ENCODE data around the gene KIF2C.
"Not testable (repeated sequence)": the region's sequence is repeated elsewhere in the genome, so short reads cannot be mapped to it uniquely, and the experiment has no call there.

The KIF2C gene

DNA sequence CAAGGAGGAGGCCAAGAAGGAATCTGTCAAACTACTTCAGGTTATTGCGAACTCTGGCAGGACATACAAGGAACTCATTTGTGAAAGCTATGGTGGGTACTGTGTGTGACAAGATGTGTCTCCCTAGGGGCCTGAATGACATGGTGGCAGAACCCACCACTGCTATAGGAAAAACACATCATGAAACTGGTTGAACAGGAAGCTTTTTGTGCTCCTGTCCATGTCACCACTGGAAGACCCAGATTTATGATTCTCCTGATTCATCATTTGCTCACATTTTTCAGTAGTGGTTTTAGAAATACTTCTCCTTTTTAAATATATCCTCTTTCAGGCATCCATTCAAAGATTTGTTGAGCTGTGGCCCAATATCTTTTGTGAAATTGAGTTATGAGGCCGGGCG lies 41.5 kb upstream of the KIF2C start:
- no peaks in the 10 kb centered on the region for H3K36me3 ChIP-seq (ENCODE audit: insufficient read depth, insufficient read length, low read length)
- H3K9me3 ChIP-seq (ENCODE audit: insufficient read depth, low read length), result no peaks in the 10 kb centered on the region
- TF ChIP-seq ZNF274 (IDR thresholded peaks at IDR 0.05; ENCODE audit: low read depth, low read length) (no peak), SUZ12 (IDR thresholded peaks at IDR 0.05; ENCODE audit: extremely low read depth, insufficient read depth, insufficient read length) (no peak), YY1 (IDR thresholded peaks at IDR 0.05; ENCODE audit: insufficient read depth, insufficient read length) (no peak)
- no peak for DNase-seq (ENCODE audit: low read depth, low spot score)
- no peak overlapping the region for H3K4me3 ChIP-seq (ENCODE audit: insufficient read length, low read depth)
- H3K9ac ChIP-seq (ENCODE audit: insufficient read length, low read depth), result no peak overlapping the region
- no peaks in the 10 kb centered on the region for H3K27me3 ChIP-seq (ENCODE audit: insufficient read depth, insufficient read length)
- H3K4me1 ChIP-seq (ENCODE audit: insufficient read depth, insufficient read length), result peaks cover 3% of the 10 kb centered on the region

DNA sequence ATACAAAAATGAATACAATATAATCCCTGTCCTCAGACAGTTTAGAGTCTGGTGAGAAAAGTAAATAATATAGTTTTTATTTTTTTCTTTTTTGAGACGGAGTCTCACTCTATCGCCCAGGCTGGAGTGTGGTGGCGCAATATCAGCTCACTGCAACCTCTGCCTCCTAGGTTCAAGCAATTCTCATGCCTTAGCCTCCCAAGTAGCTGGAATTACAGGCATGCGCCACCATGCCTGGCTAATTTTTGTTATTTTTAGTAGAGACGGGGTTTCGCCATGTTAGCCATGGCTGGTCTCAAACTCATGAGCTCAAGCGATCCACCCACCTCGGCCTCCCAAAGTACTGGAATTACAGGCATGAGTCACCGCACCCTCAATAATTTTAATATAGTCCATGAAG lies 40.3 kb upstream of the KIF2C start:
- H3K36me3 ChIP-seq (ENCODE audit: insufficient read depth, insufficient read length, low read length); H3K27me3 ChIP-seq (ENCODE audit: insufficient read depth, insufficient read length); H3K4me1 ChIP-seq (ENCODE audit: insufficient read depth, insufficient read length); DNase-seq (ENCODE audit: low read depth, low spot score); H3K9me3 ChIP-seq (ENCODE audit: insufficient read depth, low read length); H3K9ac ChIP-seq (ENCODE audit: insufficient read length, low read depth); H3K4me3 ChIP-seq (ENCODE audit: insufficient read length, low read depth): not testable (repeated sequence)

DNA sequence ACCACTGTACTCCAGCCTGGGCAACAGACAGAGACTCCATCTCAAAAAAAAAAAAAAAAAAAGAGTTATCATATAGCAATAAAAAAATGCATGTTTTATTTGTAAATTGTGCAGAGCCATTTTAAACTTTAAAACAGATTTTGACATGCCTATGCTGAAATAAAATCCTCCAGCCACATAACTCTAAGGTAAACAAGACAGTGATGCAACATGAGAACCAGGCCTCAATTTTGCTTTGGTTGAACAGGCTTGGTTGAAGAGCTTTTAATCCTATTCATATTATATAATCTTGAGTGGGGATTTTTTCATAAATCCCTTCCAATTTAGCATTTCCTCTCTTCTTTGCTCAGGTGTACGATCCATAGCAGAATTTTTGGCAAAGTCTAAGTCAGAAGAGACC lies 39.1 kb upstream of the KIF2C start:
- no peak for DNase-seq (ENCODE audit: low read depth, low spot score)
- Histone ChIP-seq H3K9ac (ENCODE audit: insufficient read length, low read depth) (no peak overlapping the region), H3K36me3 (ENCODE audit: insufficient read depth, insufficient read length, low read length) (no peaks in the 10 kb centered on the region), H3K9me3 (ENCODE audit: insufficient read depth, low read length) (no peaks in the 10 kb centered on the region), H3K4me3 (ENCODE audit: insufficient read length, low read depth) (no peak overlapping the region), H3K27me3 (ENCODE audit: insufficient read depth, insufficient read length) (no peaks in the 10 kb centered on the region), H3K4me1 (ENCODE audit: insufficient read depth, insufficient read length) (peaks cover 3% of the 10 kb centered on the region)
- TF ChIP-seq ZNF274 (IDR thresholded peaks at IDR 0.05; ENCODE audit: low read depth, low read length), result no peak
- TF ChIP-seq YY1 (IDR thresholded peaks at IDR 0.05; ENCODE audit: insufficient read depth, insufficient read length), result no peak
- no peak for TF ChIP-seq SUZ12 (IDR thresholded peaks at IDR 0.05; ENCODE audit: extremely low read depth, insufficient read depth, insufficient read length)

DNA sequence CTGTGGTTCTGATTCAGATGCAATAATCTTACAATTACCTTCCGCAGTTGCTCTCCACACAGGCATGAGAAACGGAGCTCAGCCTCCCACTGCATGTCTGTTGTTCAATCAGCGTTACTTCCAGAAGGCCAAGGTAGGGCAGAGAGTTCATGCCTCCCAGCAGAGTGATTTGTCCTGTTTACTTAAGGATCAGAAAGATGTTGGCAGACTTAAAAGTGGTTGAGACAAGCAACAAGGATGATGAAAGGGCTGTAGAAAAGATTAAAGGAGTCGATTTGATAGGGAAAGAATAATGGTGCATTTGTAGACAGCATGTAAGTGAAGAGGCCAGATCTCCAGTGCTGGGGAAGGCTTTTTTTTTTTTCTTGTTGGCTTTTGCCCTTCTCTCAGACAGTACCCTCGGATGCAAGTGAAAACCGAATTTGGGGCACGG lies 38.5 kb upstream of the KIF2C start:
- no peaks in the 10 kb centered on the region for H3K9me3 ChIP-seq (ENCODE audit: insufficient read depth, low read length)
- TF ChIP-seq ZNF274 (IDR thresholded peaks at IDR 0.05; ENCODE audit: low read depth, low read length) (no peak), YY1 (IDR thresholded peaks at IDR 0.05; ENCODE audit: insufficient read depth, insufficient read length) (no peak), SUZ12 (IDR thresholded peaks at IDR 0.05; ENCODE audit: extremely low read depth, insufficient read depth, insufficient read length) (no peak)
- H3K27me3 ChIP-seq (ENCODE audit: insufficient read depth, insufficient read length), result no peaks in the 10 kb centered on the region
- H3K9ac ChIP-seq (ENCODE audit: insufficient read length, low read depth), result no peak overlapping the region
- peaks cover 5% of the 10 kb centered on the region for H3K4me1 ChIP-seq (ENCODE audit: insufficient read depth, insufficient read length)
- no peak overlapping the region for H3K4me3 ChIP-seq (ENCODE audit: insufficient read length, low read depth)
- no peak for DNase-seq (ENCODE audit: low read depth, low spot score)
- no peaks in the 10 kb centered on the region for H3K36me3 ChIP-seq (ENCODE audit: insufficient read depth, insufficient read length, low read length)

DNA sequence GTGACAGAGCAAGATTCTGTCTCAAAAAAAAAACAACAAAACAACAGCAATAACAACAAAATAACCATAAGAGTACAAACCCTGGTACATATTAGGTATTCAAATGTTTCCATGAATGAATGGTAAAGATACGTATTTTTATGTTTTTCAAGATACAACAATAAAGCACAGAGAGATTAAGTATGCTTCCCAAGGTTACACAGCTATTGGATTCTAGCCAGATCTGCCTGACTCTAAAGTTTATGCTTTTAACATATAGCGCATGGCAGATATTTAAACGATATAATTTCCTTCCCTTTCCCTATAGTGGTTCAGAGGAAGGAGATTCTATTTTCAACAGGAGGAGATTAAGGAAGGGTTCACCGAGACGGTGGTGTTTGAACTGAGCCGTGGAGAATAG lies 34.2 kb upstream of the KIF2C start:
- Histone ChIP-seq H3K9ac (ENCODE audit: insufficient read length, low read depth) (no peak overlapping the region), H3K36me3 (ENCODE audit: insufficient read depth, insufficient read length, low read length) (no peaks in the 10 kb centered on the region), H3K9me3 (ENCODE audit: insufficient read depth, low read length) (peaks cover 5% of the 10 kb centered on the region; the same call in 1 of the 2 replicates), H3K4me3 (ENCODE audit: insufficient read length, low read depth) (no peak overlapping the region), H3K27me3 (ENCODE audit: insufficient read depth, insufficient read length) (no peaks in the 10 kb centered on the region), H3K4me1 (ENCODE audit: insufficient read depth, insufficient read length) (peaks cover 8% of the 10 kb centered on the region)
- DNase-seq (ENCODE audit: low read depth, low spot score), result no peak
- TF ChIP-seq YY1 (IDR thresholded peaks at IDR 0.05; ENCODE audit: insufficient read depth, insufficient read length) (no peak), SUZ12 (IDR thresholded peaks at IDR 0.05; ENCODE audit: extremely low read depth, insufficient read depth, insufficient read length) (no peak), ZNF274 (IDR thresholded peaks at IDR 0.05; ENCODE audit: low read depth, low read length) (no peak)

DNA sequence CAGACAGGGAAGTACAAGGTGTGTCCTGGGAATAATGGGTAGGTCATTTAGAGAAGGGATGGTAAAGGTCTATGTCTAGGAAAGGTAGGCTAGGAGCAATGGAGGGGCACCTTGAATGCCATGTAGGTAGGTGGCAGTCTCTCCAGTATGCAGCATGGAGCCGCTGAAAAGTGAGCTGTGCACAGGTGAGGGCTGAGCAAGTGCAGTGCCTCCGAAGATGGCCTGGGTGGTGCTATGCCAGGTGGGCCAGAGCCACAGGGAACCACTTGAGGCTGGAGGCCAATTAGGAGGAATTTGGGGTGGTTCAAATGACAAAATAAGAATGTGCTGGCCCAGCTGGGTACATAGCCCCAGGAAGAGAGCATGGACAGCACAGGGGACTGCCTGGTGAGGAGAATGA lies 33.7 kb upstream of the KIF2C start:
- no peak overlapping the region for H3K9ac ChIP-seq (ENCODE audit: insufficient read length, low read depth)
- H3K4me1 ChIP-seq (ENCODE audit: insufficient read depth, insufficient read length), result peaks cover 8% of the 10 kb centered on the region
- H3K9me3 ChIP-seq (ENCODE audit: insufficient read depth, low read length), result peaks cover 5% of the 10 kb centered on the region; the same call in 1 of the 2 replicates
- no peak overlapping the region for H3K4me3 ChIP-seq (ENCODE audit: insufficient read length, low read depth)
- no peaks in the 10 kb centered on the region for H3K27me3 ChIP-seq (ENCODE audit: insufficient read depth, insufficient read length)
- TF ChIP-seq SUZ12 (IDR thresholded peaks at IDR 0.05; ENCODE audit: extremely low read depth, insufficient read depth, insufficient read length) (no peak), YY1 (IDR thresholded peaks at IDR 0.05; ENCODE audit: insufficient read depth, insufficient read length) (no peak), ZNF274 (IDR thresholded peaks at IDR 0.05; ENCODE audit: low read depth, low read length) (no peak)
- H3K36me3 ChIP-seq (ENCODE audit: insufficient read depth, insufficient read length, low read length), result no peaks in the 10 kb centered on the region
- DNase-seq (ENCODE audit: low read depth, low spot score), result no peak

DNA sequence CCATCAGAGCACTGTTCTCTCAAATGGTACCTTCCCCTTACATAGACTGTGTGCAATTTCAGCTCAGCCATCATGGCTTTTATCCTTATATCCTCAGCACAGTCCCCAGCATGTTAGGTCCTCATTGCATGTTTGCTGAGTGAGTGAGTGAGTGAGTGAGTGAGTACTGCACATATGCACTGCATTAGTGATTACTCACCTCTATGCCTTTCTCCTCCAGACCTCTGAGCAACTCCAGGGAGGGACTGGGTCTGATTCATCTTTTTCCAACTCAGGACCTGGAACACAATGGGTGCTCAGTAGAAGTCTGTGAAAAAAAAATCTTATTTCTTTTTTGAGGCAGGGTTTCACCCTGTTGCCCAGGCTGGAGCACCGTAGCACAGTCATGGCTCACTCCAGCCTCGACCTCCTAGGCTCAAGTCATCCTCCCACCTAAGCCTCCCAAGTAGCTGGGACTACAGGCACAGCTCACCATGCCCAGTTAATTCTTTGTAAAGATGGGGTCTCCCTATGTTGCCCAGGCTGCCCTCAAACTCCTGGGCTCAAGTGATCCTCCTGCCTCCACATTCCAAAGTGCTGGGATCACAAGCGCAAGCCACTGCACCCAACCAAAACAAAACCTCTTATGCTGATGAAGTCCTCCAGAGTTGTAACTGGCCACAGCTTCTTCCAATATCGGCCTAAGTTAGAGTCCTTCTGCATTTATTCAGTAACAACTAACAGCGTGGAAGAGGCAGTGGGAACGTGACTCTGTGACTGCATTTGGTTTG lies 32.3 kb upstream of the KIF2C start:
- H3K4me3 ChIP-seq (ENCODE audit: insufficient read length, low read depth), result no peak overlapping the region

More for the DNA sequence above, 32.3 kb upstream of the KIF2C start:
- Histone ChIP-seq H3K9ac (ENCODE audit: insufficient read length, low read depth) (no peak overlapping the region), H3K27me3 (ENCODE audit: insufficient read depth, insufficient read length) (no peaks in the 10 kb centered on the region), H3K36me3 (ENCODE audit: insufficient read depth, insufficient read length, low read length) (no peaks in the 10 kb centered on the region), H3K4me1 (ENCODE audit: insufficient read depth, insufficient read length) (peaks cover 8% of the 10 kb centered on the region), H3K9me3 (ENCODE audit: insufficient read depth, low read length) (peaks cover 5% of the 10 kb centered on the region; the same call in 1 of the 2 replicates)
- TF ChIP-seq ZNF274 (IDR thresholded peaks at IDR 0.05; ENCODE audit: low read depth, low read length) (no peak), SUZ12 (IDR thresholded peaks at IDR 0.05; ENCODE audit: extremely low read depth, insufficient read depth, insufficient read length) (no peak), YY1 (IDR thresholded peaks at IDR 0.05; ENCODE audit: insufficient read depth, insufficient read length) (no peak)
- no peak for DNase-seq (ENCODE audit: low read depth, low spot score)

All from NT2/D1 (cell line).